HG03025 (cell line): Measurements from ENCODE around the gene DFFB.

Experiments used
- ATAC-seq: cut with Tn5 transposase; IDR thresholded peaks from one replicate; pipeline ENCODE4 v1.9.1; 2021; ENCODE audit warnings: mild to moderate bottlenecking, moderate library complexity; ENCODE audit not compliant: unreplicated experiment, low FRiP score

The DFFB gene

GRCh38 chr1:3827813-3828307 lies 29.4 kb upstream of the DFFB start:
- no peak for ATAC-seq

- no peak for ATAC-seq
Measured at GRCh38 chr1:3828391-3828790, 28.9 kb upstream of the DFFB start.

GRCh38 chr1:3831689-3832088 lies 25.6 kb upstream of the DFFB start:
- ATAC-seq, result no peak

GRCh38 chr1:3834701-3835100 lies 22.6 kb upstream of the DFFB start:
- no peak for ATAC-seq

- no peak for ATAC-seq
Measured at GRCh38 chr1:3836421-3836820, 20.9 kb upstream of the DFFB start.

- ATAC-seq, result no peak
Measured at GRCh38 chr1:3837200-3837599, 20.1 kb upstream of the DFFB start.

- ATAC-seq, result no peak
Measured at GRCh38 chr1:3837685-3838084, 19.6 kb upstream of the DFFB start.

- no peak for ATAC-seq
Measured at GRCh38 chr1:3838788-3839187, 18.5 kb upstream of the DFFB start.

- no peak for ATAC-seq
Measured at GRCh38 chr1:3841491-3841890, 15.8 kb upstream of the DFFB start.

- no peak for ATAC-seq
Measured at GRCh38 chr1:3842912-3843311, 14.4 kb upstream of the DFFB start.

GRCh38 chr1:3846541-3846940 lies 10.7 kb upstream of the DFFB start:
- ATAC-seq, result no peak

- ATAC-seq, result no peak
Measured at GRCh38 chr1:3847081-3847480, 10.2 kb upstream of the DFFB start.

GRCh38 chr1:3850857-3851256 lies 6.4 kb upstream of the DFFB start:
- ATAC-seq, result no peak

GRCh38 chr1:3851292-3851691 lies 6.0 kb upstream of the DFFB start:
- ATAC-seq, result no peak

- no peak for ATAC-seq
Measured at GRCh38 chr1:3852091-3852490, 5.2 kb upstream of the DFFB start.

- no peak for ATAC-seq
Measured at GRCh38 chr1:3852711-3853485, 4.4 kb upstream of the DFFB start.

- no peak for ATAC-seq
Measured at GRCh38 chr1:3857791-3858129, 484 bp downstream of the DFFB start.

GRCh38 chr1:3858231-3858981 lies 1.1 kb downstream of the DFFB start:
- no peak for ATAC-seq

GRCh38 chr1:3863231-3863935 lies 6.1 kb downstream of the DFFB start:
- no peak for ATAC-seq

- ATAC-seq, result no peak
Measured at GRCh38 chr1:3864884-3865283, 7.6 kb downstream of the DFFB start.

GRCh38 chr1:3865606-3866160 lies 8.4 kb downstream of the DFFB start:
- no peak for ATAC-seq
